GM21717 (cell line): ENCODE measurements around the gene ELMO3.

ENCODE experiments used
- ATAC-seq: cut with Tn5 transposase; IDR thresholded peaks from one replicate; pipeline ENCODE4 v1.9.1; 2021; ENCODE audit warnings: mild to moderate bottlenecking, moderate library complexity; ENCODE audit not compliant: unreplicated experiment

ELMO3 gene

GRCh38 chr16:67163164-67163998, 35.5 kb upstream of the ELMO3 start:
- ATAC-seq: no peak

GRCh38 chr16:67163999-67164558, 34.9 kb upstream of the ELMO3 start:
- ATAC-seq: no peak

GRCh38 chr16:67164599-67165061, 34.3 kb upstream of the ELMO3 start, which contains the start of gene HSF4:
Gene HSF4 (plus strand): TSS chr16:67164745. CDS start chr16:67164812, 67 bp downstream.
- no peak for ATAC-seq

GRCh38 chr16:67165121-67166078, 33.5 kb upstream of the ELMO3 start:
- ATAC-seq: no peak

- no peak for ATAC-seq
These were observed 32.8 kb upstream of the ELMO3 start for GRCh38 chr16:67166110-67166547.

- ATAC-seq: no peak
These were observed 32.2 kb upstream of the ELMO3 start for GRCh38 chr16:67166598-67167168.

GRCh38 chr16:67167588-67167987, 31.3 kb upstream of the ELMO3 start:
- no peak for ATAC-seq

- ATAC-seq: no peak
These were observed 29.9 kb upstream of the ELMO3 start for GRCh38 chr16:67169011-67169451.

- peak; percentile 17 for ATAC-seq
These were observed 29.2 kb upstream of the ELMO3 start for GRCh38 chr16:67169642-67170167.

- peak; percentile 46 for ATAC-seq
These were observed 28.6 kb upstream of the ELMO3 start, which contains the start of gene NOL3 for GRCh38 chr16:67170168-67170948. Gene NOL3 (plus strand): TSS chr16:67170538.

- ATAC-seq: peak; percentile 3
These were observed 27.8 kb upstream of the ELMO3 start for GRCh38 chr16:67170949-67171649.

GRCh38 chr16:67173323-67173722, 25.6 kb upstream of the ELMO3 start:
- no peak for ATAC-seq

GRCh38 chr16:67173808-67174705, 24.9 kb upstream of the ELMO3 start:
- peak; percentile 32 for ATAC-seq

- no peak for ATAC-seq
These were observed 24.2 kb upstream of the ELMO3 start for GRCh38 chr16:67174706-67175231.

- no peak for ATAC-seq
These were observed 22.3 kb upstream of the ELMO3 start for GRCh38 chr16:67176662-67177061.

GRCh38 chr16:67177743-67178699, 20.9 kb upstream of the ELMO3 start:
- ATAC-seq: no peak
